ENCODE measurements around the gene SV2C.

GRCh38 chr5:76397200-76397599 is 314.0 kb downstream of the SV2C start:
- no peak for TF ChIP-seq CTCF (IDR thresholded peaks at IDR 0.05)
- TF ChIP-seq POLR2A (IDR thresholded peaks at IDR 0.05) = no peak

Data from heart left ventricle (tissue), 13 donors.